Measurements from ENCODE around the gene KREMEN2.

GRCh38 chr16:3017344-3017743 is 53.3 kb downstream of the KREMEN2 start:
- TF ChIP-seq CTCF (IDR thresholded peaks at IDR 0.05) (no peak), POLR2A (IDR thresholded peaks at IDR 0.05) (no peak)

Data from esophagus squamous epithelium (tissue), 4 donors.